ENCODE measurements around the gene KRT86.

DNA sequence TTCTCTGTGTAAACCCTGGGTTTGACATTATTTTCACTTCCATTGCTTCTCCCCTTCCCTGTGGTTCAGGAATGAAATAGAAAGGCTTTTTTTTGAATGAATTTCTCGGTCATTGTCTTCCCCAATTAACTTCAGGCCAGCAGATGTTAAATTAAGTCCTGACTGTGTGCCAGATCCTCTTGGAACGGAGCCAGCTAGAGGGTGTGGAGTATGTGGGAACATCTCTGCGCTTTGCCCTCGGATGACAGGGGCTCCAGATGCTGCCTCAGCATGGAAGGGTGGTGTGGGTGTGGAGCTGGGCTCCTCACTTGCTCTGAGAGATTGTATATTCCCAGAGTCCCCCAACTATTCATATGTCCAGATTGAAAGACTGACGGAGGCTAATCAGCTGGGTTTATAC, 79.8 kb downstream of the KRT86 start:
- no peak for TF ChIP-seq EZH2phosphoT487 (IDR thresholded peaks at IDR 0.05; ENCODE audit: insufficient read depth, low read depth)
- TF ChIP-seq EZH2 (IDR thresholded peaks at IDR 0.05; ENCODE audit: insufficient read depth, poor library complexity, severe bottlenecking) = no peak
